Ectodermal cell (in vitro differentiated cells): ENCODE measurements around the gene RASSF1.

Source experiments
- H3K27ac ChIP-seq: 2 replicates; pipeline ENCODE4 v1.7.0; 2013; ENCODE audit warnings: mild to moderate bottlenecking, low read depth, low read length; ENCODE audit not compliant: insufficient read depth, poor library complexity, severe bottlenecking
- H3K27me3 ChIP-seq: 2 replicates; pipeline ENCODE4 v1.7.0; 2013; ENCODE audit warnings: mild to moderate bottlenecking, low read length; ENCODE audit not compliant: insufficient read depth, control insufficient read depth, poor library complexity, severe bottlenecking
- H3K36me3 ChIP-seq: one replicate; pipeline ENCODE4 v1.7.0; 2013; ENCODE audit warnings: low read length; ENCODE audit not compliant: control insufficient read depth, insufficient read depth
- H3K4me1 ChIP-seq: one replicate; pipeline ENCODE4 v1.7.0; 2013; ENCODE audit warnings: low read length; ENCODE audit not compliant: control insufficient read depth, insufficient read depth
- H3K4me3 ChIP-seq: 2 replicates; pipeline ENCODE4 v1.7.0; 2013; ENCODE audit warnings: low read depth, low read length, control low read depth; ENCODE audit not compliant: insufficient read depth
- H3K9me3 ChIP-seq: 2 replicates; pipeline ENCODE4 v1.7.0; 2013; ENCODE audit warnings: mild to moderate bottlenecking, low read length, moderate library complexity; ENCODE audit not compliant: control insufficient read depth
- WGBS, 2 experiments: methylation state at CpG; one replicate each; pipeline ENCODE4 v1.1.7; 2013; ENCODE audit warnings: missing lambda C conversion rate in 2 of 2; 5-methylcytosine and 5-hydroxymethylcytosine counted together

The RASSF1 gene

GRCh38 chr3:50365842-50366220, 25.2 kb upstream of the RASSF1 start:
- Histone ChIP-seq H3K36me3 (no peaks in the 10 kb centered on the region), H3K27me3 (peaks cover 26% of the 10 kb centered on the region), H3K9me3 (no peaks in the 10 kb centered on the region), H3K4me3 (no peak overlapping the region), H3K4me1 (peaks cover 13% of the 10 kb centered on the region), H3K27ac (no peak overlapping the region)
- 79 to 83% methylated on average over 5 of the region's 5 CpGs for WGBS, 2 experiments

- H3K27ac ChIP-seq: no peak overlapping the region
- H3K9me3 ChIP-seq: no peaks in the 10 kb centered on the region
- peak overlapping the region; percentile 43 for H3K4me3 ChIP-seq
- peaks cover 10% of the 10 kb centered on the region for H3K4me1 ChIP-seq
- H3K36me3 ChIP-seq: no peaks in the 10 kb centered on the region
- 7 to 8% methylated on average over 53 of the region's 53 CpGs for WGBS, 2 experiments
- peaks cover 26% of the 10 kb centered on the region for H3K27me3 ChIP-seq
Measured at GRCh38 chr3:50365080-50365841, 24.6 kb upstream of the RASSF1 start.

DNA sequence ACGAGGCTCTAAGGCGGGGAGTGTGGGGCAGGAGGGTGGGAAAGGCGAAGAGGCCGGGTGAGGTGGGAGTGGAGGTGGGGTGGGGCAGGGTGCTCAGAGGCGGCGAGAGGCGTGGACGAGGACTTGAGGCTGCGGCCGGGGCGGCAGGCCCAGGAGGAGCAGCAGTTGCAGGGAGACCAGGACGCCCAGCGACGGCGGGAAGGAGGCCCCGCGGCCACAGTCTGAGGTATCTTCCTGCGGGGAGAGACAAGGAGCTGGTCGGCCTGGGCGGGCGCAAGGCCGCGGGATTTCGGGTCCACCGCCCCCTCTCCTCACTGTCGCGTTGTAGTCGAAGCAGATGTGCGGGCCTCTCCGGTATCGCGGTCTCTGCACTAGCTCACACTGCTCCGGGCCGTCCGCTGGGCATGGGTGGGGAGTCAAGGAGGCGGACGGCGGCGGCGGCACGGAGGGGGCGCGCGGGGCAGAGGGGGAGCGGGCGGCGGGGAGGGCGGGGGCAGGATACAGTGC, 24.0 kb upstream of the RASSF1 start:
- no peak overlapping the region for H3K27ac ChIP-seq
- H3K9me3 ChIP-seq: no peaks in the 10 kb centered on the region
- H3K36me3 ChIP-seq: no peaks in the 10 kb centered on the region
- H3K4me3 ChIP-seq: peak overlapping the region; percentile 43
- WGBS, 2 experiments: 13% methylated on average over 48 of the region's 48 CpGs
- H3K27me3 ChIP-seq: peaks cover 26% of the 10 kb centered on the region
- H3K4me1 ChIP-seq: peaks cover 10% of the 10 kb centered on the region

- 31 to 33% methylated on average over 8 of the region's 8 CpGs for WGBS, 2 experiments
- peaks cover 19% of the 10 kb centered on the region for H3K4me1 ChIP-seq
- H3K9me3 ChIP-seq: no peaks in the 10 kb centered on the region
- H3K27ac ChIP-seq: no peak overlapping the region
- H3K4me3 ChIP-seq: peak overlapping the region; percentile 7
- H3K36me3 ChIP-seq: peaks cover 5% of the 10 kb centered on the region
- H3K27me3 ChIP-seq: peaks cover 12% of the 10 kb centered on the region
Measured at GRCh38 chr3:50359760-50360110, 19.1 kb upstream of the RASSF1 start.

- Histone ChIP-seq H3K27ac (no peak within 1 kb of the TSS), H3K9me3 (no peaks in the 10 kb centered on the region), H3K4me1 (peaks cover 17% of the 10 kb centered on the region), H3K4me3 (peak within 1 kb of the TSS; percentile 72), H3K36me3 (peaks cover 5% of the 10 kb centered on the region), H3K27me3 (peaks cover 6% of the 10 kb centered on the region)
- WGBS, 2 experiments: 7 to 8% methylated on average over 64 of the region's 64 CpGs
Measured at GRCh38 chr3:50358911-50359759, 18.5 kb upstream of the RASSF1 start, which contains the start of gene TMEM115. Gene TMEM115 (minus strand): TSS chr3:50359521. CDS start chr3:50359063, 458 bp downstream.

DNA sequence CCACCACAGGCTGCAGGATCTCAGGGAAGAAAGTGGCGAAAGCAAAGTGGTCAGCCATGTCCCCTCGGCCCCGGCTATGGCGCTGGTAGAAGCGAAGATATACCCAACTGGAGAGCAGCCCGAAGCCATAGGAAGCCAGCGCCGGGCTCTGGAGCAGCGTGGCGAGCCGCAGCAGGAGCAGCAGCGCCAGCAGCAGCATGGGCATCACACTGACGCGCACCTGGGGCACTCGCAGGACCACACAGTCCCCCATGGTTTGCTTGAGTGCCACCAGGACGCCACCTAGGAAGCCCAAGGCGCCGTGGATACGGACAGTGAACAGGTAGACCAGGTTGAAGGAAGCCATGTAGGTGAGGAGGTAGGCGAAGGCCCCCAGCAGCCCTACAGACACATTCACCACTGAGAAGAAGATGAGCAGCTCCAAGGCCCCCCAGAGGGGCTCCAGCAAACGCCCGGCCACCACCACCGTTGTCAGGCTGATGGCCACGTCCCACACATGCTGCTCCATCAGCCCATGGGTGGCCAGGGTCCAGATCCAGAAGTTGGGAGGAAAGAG, 17.8 kb upstream of the RASSF1 start:
- 86 to 89% methylated on average over 24 of the region's 24 CpGs for WGBS, 2 experiments

DNA sequence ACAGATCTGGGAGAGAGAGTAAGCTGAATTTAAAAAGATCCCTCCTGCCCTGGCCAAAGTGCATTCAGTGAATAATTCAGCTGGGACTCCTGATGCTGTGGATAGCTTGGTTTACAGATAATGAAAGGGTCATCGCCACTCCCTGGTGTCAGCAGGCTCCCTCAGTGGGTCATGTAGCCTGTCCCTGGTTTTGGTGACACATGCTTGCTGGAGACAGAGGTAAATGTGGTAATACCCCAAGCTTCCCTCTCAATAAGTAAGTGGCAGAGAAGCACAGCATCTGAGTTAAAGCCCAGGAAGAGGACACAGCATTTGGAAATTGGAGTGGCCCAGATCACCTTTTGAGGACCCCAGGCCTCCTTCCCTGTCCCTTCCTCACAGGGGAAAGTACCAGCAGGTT, 16.8 kb upstream of the RASSF1 start:
- no peak overlapping the region for H3K27ac ChIP-seq
- peaks cover 5% of the 10 kb centered on the region for H3K36me3 ChIP-seq

More for the DNA sequence above, 17.8 kb upstream of the RASSF1 start:
- Histone ChIP-seq H3K4me1 (peaks cover 16% of the 10 kb centered on the region), H3K9me3 (no peaks in the 10 kb centered on the region), H3K4me3 (peak overlapping the region; percentile 72), H3K27me3 (no peaks in the 10 kb centered on the region), H3K36me3 (peaks cover 5% of the 10 kb centered on the region), H3K27ac (no peak overlapping the region)

GRCh38 chr3:50356553-50356952, 15.9 kb upstream of the RASSF1 start:
- no peak overlapping the region for H3K4me3 ChIP-seq
- H3K27ac ChIP-seq: no peak overlapping the region
- H3K27me3 ChIP-seq: no peaks in the 10 kb centered on the region
- H3K9me3 ChIP-seq: no peaks in the 10 kb centered on the region
- H3K4me1 ChIP-seq: peaks cover 16% of the 10 kb centered on the region
- 91 to 93% methylated on average over 5 of the region's 5 CpGs for WGBS, 2 experiments
- peaks cover 5% of the 10 kb centered on the region for H3K36me3 ChIP-seq

More for the DNA sequence above, 16.8 kb upstream of the RASSF1 start:
- Histone ChIP-seq H3K4me1 (peaks cover 16% of the 10 kb centered on the region), H3K9me3 (no peaks in the 10 kb centered on the region), H3K4me3 (peak overlapping the region; percentile 72), H3K27me3 (no peaks in the 10 kb centered on the region)
- 92 to 94% methylated on average over 1 of the region's 1 CpG for WGBS, 2 experiments

DNA sequence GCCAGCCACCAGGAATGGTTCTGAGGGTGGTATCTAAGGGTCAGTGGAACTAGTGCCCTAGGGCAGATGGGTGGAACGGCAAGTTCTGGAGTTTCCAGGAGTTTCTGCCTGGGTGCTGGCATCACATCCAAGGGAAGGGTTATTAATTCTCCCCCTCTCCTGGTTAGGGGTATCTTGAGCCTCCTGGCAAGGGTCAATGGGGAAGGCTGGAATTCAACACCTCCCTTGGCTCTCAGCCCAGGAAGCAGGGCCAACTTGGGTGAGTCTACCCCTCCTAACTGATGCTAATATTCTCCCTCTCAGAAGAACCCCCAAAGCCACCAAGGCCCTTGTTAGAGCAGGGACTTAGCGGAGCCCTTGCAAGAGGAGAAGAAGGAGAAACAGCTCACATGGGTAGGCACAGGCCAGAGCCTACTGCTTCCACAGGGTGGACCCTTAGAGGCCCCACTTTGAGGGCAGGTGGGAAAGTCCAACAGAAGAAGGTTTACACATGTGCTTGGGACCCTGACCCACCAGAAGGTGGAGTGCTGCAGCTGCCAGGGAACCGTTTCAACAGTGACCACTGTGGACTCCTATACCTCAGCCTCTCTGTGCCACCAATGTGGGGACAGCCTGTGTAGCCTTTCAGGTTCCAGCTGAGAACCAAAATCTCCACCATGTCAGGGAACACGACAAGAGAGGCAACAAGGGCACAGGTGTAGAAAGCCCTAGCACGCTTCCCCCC, 15.4 kb upstream of the RASSF1 start:
- WGBS, 2 experiments: 86 to 89% methylated on average over 5 of the region's 5 CpGs
- Histone ChIP-seq H3K27me3 (no peaks in the 10 kb centered on the region), H3K4me1 (peaks cover 16% of the 10 kb centered on the region), H3K4me3 (no peak overlapping the region), H3K36me3 (peaks cover 5% of the 10 kb centered on the region), H3K9me3 (no peaks in the 10 kb centered on the region), H3K27ac (no peak overlapping the region)
